ENCODE data around the gene KIF3A. TPM values are rescaled to one million over a fixed set of nuclear protein-coding genes. Genes with fewer than 3 reads are reported as not detected.

The KIF3A gene
- polyA plus RNA-seq, 1 donor from 2014 or later = 94.4 TPM

GRCh38 chr5:132661231-132662003, 75.9 kb downstream of the KIF3A start:
- no peak overlapping the region for H3K27ac ChIP-seq (ENCODE audit: low read length)
- no peak for TF ChIP-seq SMC3 (conservative IDR thresholded peaks at IDR 0.05; ENCODE audit: poor library complexity)
- TF ChIP-seq RAD21 (conservative IDR thresholded peaks at IDR 0.05) = no peak
- TF ChIP-seq EZH2 (IDR thresholded peaks at IDR 0.05; ENCODE audit: borderline replicate concordance, insufficient read depth, low read length, poor library complexity, severe bottlenecking) = no peak
- TF ChIP-seq REST (IDR thresholded peaks at IDR 0.05; ENCODE audit: borderline replicate concordance) = no peak
- TF ChIP-seq CTCF (IDR thresholded peaks at IDR 0.05; ENCODE audit: poor library complexity, severe bottlenecking) = no peak
- TF ChIP-seq MXI1 (conservative IDR thresholded peaks at IDR 0.05; ENCODE audit: poor library complexity, severe bottlenecking) = no peak
- TF ChIP-seq EP300 (conservative IDR thresholded peaks at IDR 0.05; ENCODE audit: poor library complexity, severe bottlenecking) = no peak
- no peak for TF ChIP-seq POLR2AphosphoS5 (IDR thresholded peaks at IDR 0.05)
- no peak for TF ChIP-seq TAF1 (IDR thresholded peaks at IDR 0.05; ENCODE audit: low read depth)
- H2AFZ ChIP-seq (ENCODE audit: low read depth, low read length) = no peak overlapping the region
- H4K20me1 ChIP-seq (ENCODE audit: insufficient read depth) = no peaks in the 10 kb centered on the region
- H3K9me3 ChIP-seq (ENCODE audit: low read length) = no peaks in the 10 kb centered on the region
- no peaks in the 10 kb centered on the region for H3K79me2 ChIP-seq (replicated peaks; ENCODE audit: insufficient read depth, low read length)
- H3K4me2 ChIP-seq (ENCODE audit: low read length) = no peak overlapping the region
- H3K9ac ChIP-seq (ENCODE audit: low read length) = no peak overlapping the region
- peaks cover 12% of the 10 kb centered on the region for H3K27me3 ChIP-seq (ENCODE audit: insufficient read depth, low read depth, low read length)
- H3K36me3 ChIP-seq (ENCODE audit: insufficient read depth, low read length) = no peaks in the 10 kb centered on the region
- no peaks in the 10 kb centered on the region for H3F3A ChIP-seq (ENCODE audit: insufficient read depth, low read length, poor library complexity, severe bottlenecking)
- H3K4me3 ChIP-seq (ENCODE audit: low read length) = no peak overlapping the region
- no peaks in the 10 kb centered on the region for H3K9me2 ChIP-seq (ENCODE audit: insufficient read depth, low read length)

GRCh38 chr5:132659598-132660493, 77.5 kb downstream of the KIF3A start:
- no peaks in the 10 kb centered on the region for H3K9me3 ChIP-seq (ENCODE audit: low read length)
- TF ChIP-seq EP300 (conservative IDR thresholded peaks at IDR 0.05; ENCODE audit: poor library complexity, severe bottlenecking) = no peak
- no peak for TF ChIP-seq POLR2AphosphoS5 (IDR thresholded peaks at IDR 0.05)
- TF ChIP-seq REST (IDR thresholded peaks at IDR 0.05; ENCODE audit: borderline replicate concordance) = no peak
- no peak for TF ChIP-seq MXI1 (conservative IDR thresholded peaks at IDR 0.05; ENCODE audit: poor library complexity, severe bottlenecking)
- TF ChIP-seq SMC3 (conservative IDR thresholded peaks at IDR 0.05; ENCODE audit: poor library complexity) = no peak
- TF ChIP-seq EZH2 (IDR thresholded peaks at IDR 0.05; ENCODE audit: borderline replicate concordance, insufficient read depth, low read length, poor library complexity, severe bottlenecking) = no peak
- TF ChIP-seq TAF1 (IDR thresholded peaks at IDR 0.05; ENCODE audit: low read depth) = no peak
- TF ChIP-seq CTCF (IDR thresholded peaks at IDR 0.05; ENCODE audit: poor library complexity, severe bottlenecking) = no peak
- no peak for TF ChIP-seq RAD21 (conservative IDR thresholded peaks at IDR 0.05)
- no peak overlapping the region for H3K27ac ChIP-seq (ENCODE audit: low read length)
- no peak overlapping the region for H3K4me2 ChIP-seq (ENCODE audit: low read length)
- H3F3A ChIP-seq (ENCODE audit: insufficient read depth, low read length, poor library complexity, severe bottlenecking) = no peaks in the 10 kb centered on the region
- H3K27me3 ChIP-seq (ENCODE audit: insufficient read depth, low read depth, low read length) = peaks cover 23% of the 10 kb centered on the region
- no peak overlapping the region for H3K4me3 ChIP-seq (ENCODE audit: low read length)
- no peaks in the 10 kb centered on the region for H3K9me2 ChIP-seq (ENCODE audit: insufficient read depth, low read length)
- no peak overlapping the region for H3K9ac ChIP-seq (ENCODE audit: low read length)
- no peaks in the 10 kb centered on the region for H3K79me2 ChIP-seq (replicated peaks; ENCODE audit: insufficient read depth, low read length)
- H2AFZ ChIP-seq (ENCODE audit: low read depth, low read length) = no peak overlapping the region
- no peaks in the 10 kb centered on the region for H3K36me3 ChIP-seq (ENCODE audit: insufficient read depth, low read length)
- H4K20me1 ChIP-seq (ENCODE audit: insufficient read depth) = no peaks in the 10 kb centered on the region

Data from neural cell (in vitro differentiated cells).